Stimulated activated CD4-positive, alpha-beta T cell treated with anti-CD3 and anti-CD28 coated beads, TNF-alpha, amount 100 ng/mL, for 24 hours (primary cell): ENCODE measurements around the gene BRAT1.
A peak's percentile ranks its signal among the peaks of the same experiment; 100 is the strongest.
"Not testable (repeated sequence)": the region's sequence is repeated elsewhere in the genome, so short reads cannot be mapped to it uniquely, and the experiment has no call there.

ENCODE experiments used
- DNase-seq, 3 experiments: peaks; one replicate each; pipeline ENCODE4 v3.0.0-alpha.2; 2020; ENCODE audit warnings: low read depth in 3 of 3

The BRAT1 gene

DNA sequence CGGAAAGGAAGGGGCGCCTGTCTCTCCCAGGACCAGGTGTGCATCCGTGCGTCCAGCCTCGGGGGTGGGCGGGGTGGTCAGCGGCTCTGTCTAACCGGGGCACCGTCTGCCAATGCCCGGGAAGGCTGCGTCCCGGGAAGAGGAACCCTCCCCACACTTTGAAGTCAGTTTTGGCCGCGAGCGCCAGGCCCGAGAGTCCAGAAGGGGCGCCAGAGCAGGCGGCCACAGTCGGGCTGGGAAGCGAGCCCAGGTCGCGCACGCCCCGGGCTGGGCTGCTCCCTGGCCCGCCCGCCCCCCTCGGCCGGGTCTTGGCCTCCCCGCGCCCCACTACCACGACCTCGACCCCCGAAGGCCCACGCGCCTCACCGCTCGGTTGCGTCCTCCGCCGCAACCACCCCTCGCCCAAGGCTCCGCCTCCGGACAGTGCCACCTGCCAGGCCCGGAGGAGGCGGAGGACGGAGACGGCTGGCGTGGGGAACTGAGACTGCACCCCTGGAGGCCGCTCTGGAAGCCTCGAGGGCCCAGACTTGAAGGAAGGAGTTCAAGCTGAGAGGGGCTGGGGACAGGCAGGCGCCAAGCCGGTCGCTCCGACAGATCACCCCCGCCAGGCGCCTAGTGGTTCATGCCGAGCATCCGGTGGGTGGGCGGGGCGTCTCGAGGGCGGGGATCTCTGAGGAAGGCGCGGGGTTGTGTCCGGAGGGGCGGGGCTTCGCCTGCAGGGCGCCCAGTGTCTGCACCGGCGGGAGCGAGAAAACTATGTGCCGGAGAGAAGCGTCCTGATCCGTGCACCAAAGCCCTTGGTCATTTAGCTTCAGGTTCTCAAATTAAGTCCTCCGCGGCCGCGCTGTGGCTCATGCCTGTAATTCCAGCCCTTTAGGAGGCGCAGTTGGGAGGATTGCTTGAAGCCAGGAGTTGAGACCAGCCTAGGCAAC, at the start of gene BRAT1:
BRAT1 (minus strand) TSS at position 404 of the 932 bp plus-strand sequence. CDS start 1,093 bp downstream, outside the sequence.
- peak; percentile 91 to 98 (median 93) for DNase-seq

DNA sequence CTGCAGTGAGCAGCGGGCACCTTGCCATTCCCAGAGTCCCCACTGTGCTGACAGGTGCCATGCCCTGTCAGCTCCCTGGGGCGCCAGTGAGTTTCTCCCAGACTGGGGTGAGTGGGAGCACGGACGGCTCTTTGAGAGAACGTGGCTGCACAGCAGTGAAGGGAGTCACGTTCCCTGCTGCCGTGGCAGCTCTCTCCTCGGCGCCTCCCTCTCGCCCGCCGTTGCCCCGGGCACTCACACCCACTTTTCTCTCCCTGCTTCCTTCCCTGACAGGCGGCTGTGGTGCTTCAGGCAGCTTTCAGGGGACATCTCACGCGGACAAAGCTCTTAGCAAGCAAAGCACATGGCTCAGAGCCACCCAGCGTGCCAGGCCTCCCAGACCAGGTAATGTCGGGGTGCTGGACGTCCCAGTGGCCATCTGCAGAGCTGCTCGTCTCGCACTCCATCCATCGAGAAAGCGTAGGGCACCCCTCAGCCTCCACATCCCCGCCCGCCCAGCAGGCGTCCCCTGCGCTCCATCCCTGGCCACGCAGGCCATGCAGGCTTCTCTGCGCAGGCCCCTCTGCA, 49.4 kb upstream of the BRAT1 start:
- DNase-seq, result no peak

DNA sequence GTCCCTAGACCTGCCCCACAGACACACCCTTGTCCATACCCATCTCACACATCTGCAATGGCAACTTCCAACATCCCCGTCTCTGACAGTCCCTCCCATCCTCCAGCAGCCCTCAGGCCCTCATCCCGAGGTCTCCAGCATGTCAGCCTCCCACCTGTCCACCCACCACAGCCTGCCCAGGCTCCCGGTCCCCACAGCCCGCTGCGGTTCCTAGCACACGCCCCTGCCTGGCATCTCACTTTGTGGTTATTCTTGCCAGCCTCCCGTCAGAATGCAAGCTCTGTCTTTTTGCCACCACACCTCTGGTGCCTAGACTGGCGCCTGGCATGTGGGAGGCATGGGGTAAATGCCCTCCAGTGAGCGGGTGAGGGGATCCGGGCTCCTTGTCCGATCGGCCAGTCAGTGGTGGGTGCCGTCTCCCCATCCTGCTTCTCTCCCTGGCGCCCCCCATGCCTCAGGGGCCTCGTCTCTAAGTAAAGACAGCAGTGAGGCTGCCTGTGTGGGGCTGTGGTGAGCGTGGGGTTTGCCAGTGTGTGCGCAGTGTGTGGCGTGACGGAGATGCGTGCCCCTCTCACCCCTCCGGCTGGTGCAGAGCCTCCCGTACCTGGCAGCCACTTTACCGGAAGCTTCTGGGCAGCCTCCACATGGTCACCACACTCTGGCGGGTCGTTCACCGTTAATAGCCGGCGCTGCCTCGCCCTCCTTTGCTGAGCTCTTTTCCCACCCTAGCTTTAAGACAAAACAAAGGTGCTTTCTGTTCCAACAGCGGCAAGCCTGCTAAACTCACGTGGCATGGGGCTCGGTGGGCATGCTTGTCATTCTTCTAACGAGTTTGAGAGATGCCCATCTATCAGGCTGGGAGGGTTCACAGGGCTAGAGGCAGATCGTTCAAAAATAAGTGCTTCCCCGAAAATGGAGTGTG, 48.0 kb upstream of the BRAT1 start:
- no peak for DNase-seq

GRCh38 chr7:2602406-2603043, 47.2 kb upstream of the BRAT1 start:
- no peak for DNase-seq

DNA sequence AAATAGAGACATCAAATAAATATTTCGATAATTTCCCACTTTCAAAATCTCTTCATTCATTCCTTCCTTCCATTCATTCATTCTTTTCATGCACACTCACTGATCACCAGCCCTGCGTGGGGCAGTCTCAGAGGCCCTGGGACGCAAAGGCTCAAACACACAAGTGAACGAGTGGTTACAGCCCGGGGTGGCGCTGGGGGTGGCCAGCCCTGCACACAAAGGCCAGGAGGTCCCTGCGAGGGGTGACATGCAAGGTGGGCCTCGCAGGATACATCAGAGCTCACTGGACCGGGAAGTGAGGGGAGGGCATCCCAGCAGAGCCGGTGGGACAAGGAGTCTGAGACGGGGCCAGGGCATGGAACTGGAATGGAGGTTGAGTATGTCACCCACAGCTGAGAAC, 46.6 kb upstream of the BRAT1 start:
- DNase-seq, result no peak

GRCh38 chr7:2601065-2601464, 45.7 kb upstream of the BRAT1 start:
- no peak for DNase-seq

DNA sequence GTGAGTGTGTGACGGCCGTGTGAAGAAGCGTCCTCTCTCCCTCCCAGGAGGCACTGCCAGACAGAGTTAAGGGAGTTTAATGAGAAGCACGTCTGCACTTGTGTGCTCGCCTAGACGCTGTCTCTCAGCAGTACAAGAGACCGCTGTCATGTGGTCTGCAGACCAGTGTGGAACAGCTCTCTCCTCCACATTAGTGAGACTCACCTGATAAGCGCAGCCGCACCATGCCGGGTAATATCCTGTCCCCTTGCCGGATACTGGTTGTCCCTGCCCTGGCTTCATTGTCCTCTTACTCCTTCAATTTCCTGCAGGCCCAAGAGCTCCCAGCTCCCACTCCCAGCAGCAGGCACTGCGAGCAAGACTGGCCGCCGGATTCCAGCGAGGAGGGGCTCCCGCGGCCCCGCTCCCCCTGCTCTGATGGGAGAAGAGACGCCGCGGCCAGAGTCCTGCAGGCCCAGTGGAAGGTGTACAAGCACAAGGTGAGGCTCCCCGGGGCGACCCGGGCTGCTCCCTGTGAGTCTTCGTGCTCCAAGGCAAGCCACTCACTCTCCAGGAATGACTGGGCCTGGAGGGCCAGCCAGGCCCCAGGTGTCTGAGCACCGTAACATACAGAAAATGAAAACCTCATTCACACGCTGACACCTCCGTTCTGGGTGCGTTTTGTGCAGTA, 43.0 kb upstream of the BRAT1 start:
- DNase-seq, result no peak

GRCh38 chr7:2597273-2597640, 41.9 kb upstream of the BRAT1 start:
- DNase-seq, result no peak

GRCh38 chr7:2596464-2597272, 41.3 kb upstream of the BRAT1 start:
- DNase-seq, result no peak

- DNase-seq, result no peak
These were observed 40.0 kb upstream of the BRAT1 start for GRCh38 chr7:2595258-2595860.

GRCh38 chr7:2594599-2594998, 39.3 kb upstream of the BRAT1 start:
- no peak for DNase-seq

- no peak for DNase-seq
These were observed 37.9 kb upstream of the BRAT1 start for GRCh38 chr7:2593036-2593727.

DNA sequence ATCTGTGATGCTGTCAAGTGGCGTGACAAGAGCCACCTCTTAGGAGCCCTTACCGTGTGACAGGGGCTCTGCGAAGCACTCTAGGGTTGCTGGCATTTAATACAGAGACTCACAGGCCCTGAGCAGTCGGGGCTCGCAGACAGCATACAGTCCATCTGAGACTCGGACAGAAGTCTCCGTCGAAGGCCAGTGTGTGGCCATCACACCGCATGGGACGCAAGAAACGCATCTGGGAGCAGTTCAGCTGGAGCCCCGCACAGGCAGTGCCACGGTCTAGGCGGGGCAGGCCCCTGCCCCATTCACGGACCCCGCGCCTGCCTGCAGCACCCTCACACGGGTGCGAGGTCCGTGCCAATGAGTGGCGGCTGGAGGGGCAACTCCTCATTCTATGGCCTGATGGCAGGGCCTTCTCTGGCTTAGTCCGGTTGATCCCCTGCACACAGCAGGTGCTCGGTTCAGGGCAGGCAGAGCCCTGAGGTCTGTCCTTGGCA, 37.1 kb upstream of the BRAT1 start:
- no peak for DNase-seq

DNA sequence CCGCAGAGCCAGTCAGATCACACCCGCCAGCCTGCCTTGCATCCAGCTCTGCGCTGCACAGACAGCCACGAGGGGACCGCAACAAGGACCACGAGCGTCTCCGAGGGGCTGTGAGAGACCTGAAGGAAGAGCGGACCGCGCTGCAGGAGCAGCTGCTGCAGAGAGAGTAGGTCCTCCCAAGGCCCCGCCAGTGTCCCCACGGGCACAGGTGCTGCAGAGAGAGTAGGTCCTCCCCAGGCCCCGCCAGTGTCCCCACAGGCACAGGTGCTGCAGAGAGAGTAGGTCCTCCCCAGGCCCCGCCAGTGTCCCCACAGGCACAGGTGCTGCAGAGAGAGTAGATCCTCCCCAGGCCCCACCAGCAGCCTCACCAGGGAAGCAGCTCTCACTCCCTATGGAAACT, 34.6 kb upstream of the BRAT1 start:
- DNase-seq, result not testable (repeated sequence)

- DNase-seq, result no peak
These were observed 34.0 kb upstream of the BRAT1 start for GRCh38 chr7:2589341-2589740.

- DNase-seq, result no peak
These were observed 32.5 kb upstream of the BRAT1 start for GRCh38 chr7:2587778-2588177.

DNA sequence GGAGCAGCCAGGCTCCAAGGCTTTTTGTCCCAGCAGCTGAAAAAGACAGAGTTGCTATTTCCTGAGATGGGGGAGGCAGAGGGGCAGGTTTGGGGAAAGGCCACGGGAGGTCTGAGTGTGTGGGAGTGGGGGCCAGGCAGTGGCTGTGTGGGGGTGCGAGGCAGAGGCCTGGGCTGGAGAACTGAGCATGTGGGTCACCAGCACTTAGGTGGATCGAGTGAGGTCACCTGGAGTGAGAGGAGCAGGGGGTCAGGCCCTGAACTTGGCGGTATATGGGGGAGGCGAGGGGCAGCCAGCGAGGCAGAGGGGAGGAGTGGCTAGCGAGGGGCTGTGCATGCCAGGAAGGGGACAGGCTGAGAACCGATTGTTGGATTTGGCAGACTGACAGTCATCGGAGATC, 31.8 kb upstream of the BRAT1 start:
- no peak for DNase-seq

GRCh38 chr7:2586326-2587020, 31.1 kb upstream of the BRAT1 start:
- DNase-seq, result no peak
